Measurements from ENCODE around the gene KCNC2. TPM values are rescaled to one million over a fixed set of nuclear protein-coding genes. Genes with fewer than 3 reads are reported as not detected.

The KCNC2 gene
- total RNA-seq, 1 donor from 2014 or later = not detected

DNA sequence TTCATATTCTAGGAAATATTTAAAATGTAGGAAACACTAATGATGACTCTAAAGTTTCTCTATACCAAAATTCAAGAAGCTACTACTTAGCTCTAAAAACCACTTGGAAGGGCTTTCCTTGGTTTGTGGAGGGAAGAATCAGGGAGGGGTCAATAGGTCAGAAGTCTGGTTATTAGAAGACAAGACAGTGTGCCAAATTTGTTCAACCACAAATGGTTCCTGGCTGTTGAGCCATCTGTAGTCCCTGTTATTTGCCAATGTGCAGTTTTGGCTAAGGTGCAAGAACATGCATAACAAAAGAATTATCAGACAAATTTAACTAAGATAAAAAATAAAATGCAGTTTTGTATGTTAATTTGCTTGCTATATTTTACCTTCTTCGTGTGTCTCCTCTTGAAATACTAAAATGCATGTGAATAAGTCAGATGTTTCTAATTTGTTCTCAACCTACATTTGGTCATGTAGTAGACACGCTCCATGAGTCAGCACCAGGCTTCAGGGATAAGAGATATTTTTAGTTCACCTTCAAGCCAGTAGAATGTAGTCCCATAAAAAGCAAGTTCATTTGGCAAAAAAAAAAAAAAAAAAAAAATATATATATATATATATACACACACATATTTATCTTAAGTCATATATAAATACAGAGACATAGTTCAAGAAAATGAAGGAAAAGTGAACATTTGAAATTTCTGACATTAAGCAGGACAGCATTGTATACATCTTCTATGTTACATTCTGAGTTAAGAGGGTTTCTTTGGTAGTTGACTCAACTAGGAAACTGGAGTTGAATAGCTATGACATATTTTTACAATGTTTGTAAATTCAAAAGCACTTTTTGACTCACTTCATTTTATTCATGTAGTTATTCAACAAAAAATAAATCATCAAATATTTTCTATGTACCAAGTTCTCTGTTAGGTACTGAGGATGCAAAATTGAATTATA, 123.3 kb downstream of the KCNC2 start:
- Mint-ChIP-seq H3K4me1 (ENCODE audit: low read depth) (peaks cover 3% of the 10 kb centered on the region), H3K4me3 (ENCODE audit: unreplicated experiment) (no peak overlapping the region), H3K27me3 (ENCODE audit: low read depth) (peaks cover 12% of the 10 kb centered on the region), H3K36me3 (ENCODE audit: low read depth) (no peaks in the 10 kb centered on the region), H3K27ac (ENCODE audit: unreplicated experiment) (no peak overlapping the region), H3K9me3 (ENCODE audit: low read depth) (no peaks in the 10 kb centered on the region)
- TF ChIP-seq, protein P1, sequence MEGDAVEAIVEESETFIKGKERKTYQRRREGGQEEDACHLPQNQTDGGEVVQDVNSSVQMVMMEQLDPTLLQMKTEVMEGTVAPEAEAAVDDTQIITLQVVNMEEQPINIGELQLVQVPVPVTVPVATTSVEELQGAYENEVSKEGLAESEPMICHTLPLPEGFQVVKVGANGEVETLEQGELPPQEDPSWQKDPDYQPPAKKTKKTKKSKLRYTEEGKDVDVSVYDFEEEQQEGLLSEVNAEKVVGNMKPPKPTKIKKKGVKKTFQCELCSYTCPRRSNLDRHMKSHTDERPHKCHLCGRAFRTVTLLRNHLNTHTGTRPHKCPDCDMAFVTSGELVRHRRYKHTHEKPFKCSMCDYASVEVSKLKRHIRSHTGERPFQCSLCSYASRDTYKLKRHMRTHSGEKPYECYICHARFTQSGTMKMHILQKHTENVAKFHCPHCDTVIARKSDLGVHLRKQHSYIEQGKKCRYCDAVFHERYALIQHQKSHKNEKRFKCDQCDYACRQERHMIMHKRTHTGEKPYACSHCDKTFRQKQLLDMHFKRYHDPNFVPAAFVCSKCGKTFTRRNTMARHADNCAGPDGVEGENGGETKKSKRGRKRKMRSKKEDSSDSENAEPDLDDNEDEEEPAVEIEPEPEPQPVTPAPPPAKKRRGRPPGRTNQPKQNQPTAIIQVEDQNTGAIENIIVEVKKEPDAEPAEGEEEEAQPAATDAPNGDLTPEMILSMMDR (IDR thresholded peaks at IDR 0.05) = no peak
- DNase-seq (ENCODE audit: low spot score) = no peak

DNA sequence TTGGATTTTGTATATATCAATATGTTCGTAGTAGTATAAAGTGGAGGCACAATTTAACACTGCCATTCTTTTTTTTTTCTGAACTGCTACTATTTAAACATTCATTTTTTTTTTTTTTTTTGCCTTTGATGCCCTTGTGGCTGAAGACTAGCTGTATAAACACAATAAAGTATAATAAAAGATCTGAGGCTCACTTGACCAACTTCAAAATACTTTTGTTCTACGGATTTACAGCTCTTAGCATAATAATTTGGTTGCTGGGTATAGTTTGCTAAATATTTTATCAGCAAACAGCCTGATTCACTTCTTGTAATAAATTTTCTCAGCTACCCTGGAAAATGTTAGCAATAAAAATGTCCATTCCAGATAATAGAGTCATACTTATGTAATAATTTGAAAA, 128.3 kb downstream of the KCNC2 start:
- no peak for DNase-seq (ENCODE audit: low spot score)
- H3K4me1 Mint-ChIP-seq (ENCODE audit: low read depth) = peaks cover 1% of the 10 kb centered on the region
- no peaks in the 10 kb centered on the region for H3K9me3 Mint-ChIP-seq (ENCODE audit: low read depth)
- H3K4me3 Mint-ChIP-seq (ENCODE audit: unreplicated experiment) = no peak overlapping the region
- TF ChIP-seq, protein P1 (IDR thresholded peaks at IDR 0.05) = no peak
- no peak overlapping the region for H3K27ac Mint-ChIP-seq (ENCODE audit: unreplicated experiment)
- no peaks in the 10 kb centered on the region for H3K36me3 Mint-ChIP-seq (ENCODE audit: low read depth)
- H3K27me3 Mint-ChIP-seq (ENCODE audit: low read depth) = peaks cover 11% of the 10 kb centered on the region

DNA sequence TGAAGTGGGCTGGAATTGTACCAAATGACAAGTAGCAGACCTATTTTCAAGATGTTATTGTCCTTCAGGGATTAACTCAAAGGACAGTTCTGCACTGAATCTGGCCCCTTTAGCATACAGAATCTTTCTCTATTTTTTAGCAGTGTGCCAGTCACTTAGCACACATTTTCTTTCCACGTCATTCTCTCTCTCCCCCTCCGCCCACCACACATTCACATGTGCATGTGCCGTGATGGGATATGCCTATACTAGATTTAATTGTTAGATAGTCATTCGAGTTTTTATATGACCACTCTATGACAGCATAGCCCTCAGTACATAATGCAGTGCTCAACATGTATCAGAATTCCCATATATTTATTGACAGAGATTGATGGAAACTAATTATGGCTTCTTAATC, 129.1 kb downstream of the KCNC2 start:
- no peak overlapping the region for H3K4me3 Mint-ChIP-seq (ENCODE audit: unreplicated experiment)
- H3K27me3 Mint-ChIP-seq (ENCODE audit: low read depth) = peaks cover 11% of the 10 kb centered on the region
- TF ChIP-seq, protein P1 (IDR thresholded peaks at IDR 0.05) = no peak
- no peaks in the 10 kb centered on the region for H3K36me3 Mint-ChIP-seq (ENCODE audit: low read depth)
- H3K9me3 Mint-ChIP-seq (ENCODE audit: low read depth) = no peaks in the 10 kb centered on the region
- no peak for DNase-seq (ENCODE audit: low spot score)
- no peaks in the 10 kb centered on the region for H3K4me1 Mint-ChIP-seq (ENCODE audit: low read depth)
- H3K27ac Mint-ChIP-seq (ENCODE audit: unreplicated experiment) = no peak overlapping the region

- no peak for DNase-seq (ENCODE audit: low spot score)
Observed at GRCh38 chr12:75065482-75065881, 144.2 kb downstream of the KCNC2 start.

GRCh38 chr12:75062691-75063090, 146.9 kb downstream of the KCNC2 start:
- Mint-ChIP-seq H3K27me3 (ENCODE audit: low read depth) (peaks cover 18% of the 10 kb centered on the region), H3K36me3 (ENCODE audit: low read depth) (no peaks in the 10 kb centered on the region), H3K9me3 (ENCODE audit: low read depth) (no peaks in the 10 kb centered on the region), H3K4me3 (ENCODE audit: unreplicated experiment) (no peak overlapping the region), H3K4me1 (ENCODE audit: low read depth) (no peaks in the 10 kb centered on the region), H3K27ac (ENCODE audit: unreplicated experiment) (no peak overlapping the region)
- no peak for DNase-seq (ENCODE audit: low spot score)
- TF ChIP-seq, protein P1 (IDR thresholded peaks at IDR 0.05) = no peak

More at GRCh38 chr12:75065482-75065881, 144.2 kb downstream of the KCNC2 start:
- H3K27me3 Mint-ChIP-seq (ENCODE audit: low read depth) = peaks cover 17% of the 10 kb centered on the region
- no peaks in the 10 kb centered on the region for H3K36me3 Mint-ChIP-seq (ENCODE audit: low read depth)
- TF ChIP-seq, protein P1 (IDR thresholded peaks at IDR 0.05) = no peak
- no peak overlapping the region for H3K4me3 Mint-ChIP-seq (ENCODE audit: unreplicated experiment)
- H3K27ac Mint-ChIP-seq (ENCODE audit: unreplicated experiment) = no peak overlapping the region
- H3K4me1 Mint-ChIP-seq (ENCODE audit: low read depth) = no peaks in the 10 kb centered on the region
- H3K9me3 Mint-ChIP-seq (ENCODE audit: low read depth) = no peaks in the 10 kb centered on the region
